GF-D8 (cell line): ENCODE measurements around the gene YARS1.

Experiments
- DNase-seq: peaks from one replicate; lab custom pipeline; 2025; lab: John Stamatoyannopoulos, UW

Gene YARS1

DNA sequence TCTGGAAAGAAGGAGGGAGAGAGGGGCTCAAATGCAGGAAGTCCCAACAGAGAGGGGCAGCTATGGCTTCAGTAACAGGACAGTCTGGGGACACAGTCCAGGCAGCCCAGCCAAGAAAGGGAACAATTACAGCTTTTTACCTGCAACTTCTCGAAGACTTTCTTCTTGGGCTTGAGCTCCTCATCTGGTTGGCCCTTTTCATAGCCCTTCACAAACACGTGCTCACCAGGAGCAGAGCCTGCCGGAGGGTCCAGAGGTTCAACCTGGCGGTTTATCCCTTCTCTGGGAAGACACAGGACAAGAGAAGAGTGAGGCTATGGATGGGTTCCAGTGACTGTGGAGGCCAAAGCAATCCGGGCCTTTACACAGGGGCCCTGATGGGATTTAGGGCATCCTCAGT is 37.9 kb downstream of the YARS1 start:
- no peak for DNase-seq

DNA sequence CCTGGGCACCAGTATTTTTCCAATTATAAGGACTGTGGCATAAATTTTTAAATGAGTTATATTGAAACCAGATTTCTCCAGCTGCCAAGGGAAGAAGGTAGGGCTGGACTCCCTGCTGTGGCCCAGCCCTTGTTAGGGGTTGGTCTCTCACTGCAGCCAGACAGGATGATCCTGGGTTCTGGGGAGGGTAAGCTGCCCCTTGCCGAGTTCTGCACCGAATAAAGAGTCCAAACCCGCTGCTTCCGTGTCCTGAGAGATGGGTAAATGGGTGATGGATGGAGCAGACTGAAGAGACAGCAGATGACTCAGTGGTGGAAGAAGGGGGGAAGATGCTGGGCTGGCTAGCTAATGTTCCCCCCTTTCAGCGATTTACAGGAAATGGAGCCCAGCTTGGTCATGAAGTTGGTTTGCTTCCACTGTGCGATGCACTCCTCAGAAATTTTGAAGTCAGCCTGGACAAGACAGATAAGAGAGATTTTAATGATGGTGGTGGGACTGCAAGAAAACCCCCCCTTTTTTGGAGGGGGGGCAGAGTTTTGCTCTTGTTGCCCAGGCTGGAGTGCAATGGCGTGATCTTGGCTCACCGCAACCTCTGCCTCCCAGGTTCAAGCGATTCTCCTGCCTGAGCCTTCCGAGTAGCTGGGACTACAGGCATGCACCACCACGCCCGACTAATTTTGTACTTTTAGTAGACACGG is 41.4 kb downstream of the YARS1 start:
- DNase-seq: no peak

DNA sequence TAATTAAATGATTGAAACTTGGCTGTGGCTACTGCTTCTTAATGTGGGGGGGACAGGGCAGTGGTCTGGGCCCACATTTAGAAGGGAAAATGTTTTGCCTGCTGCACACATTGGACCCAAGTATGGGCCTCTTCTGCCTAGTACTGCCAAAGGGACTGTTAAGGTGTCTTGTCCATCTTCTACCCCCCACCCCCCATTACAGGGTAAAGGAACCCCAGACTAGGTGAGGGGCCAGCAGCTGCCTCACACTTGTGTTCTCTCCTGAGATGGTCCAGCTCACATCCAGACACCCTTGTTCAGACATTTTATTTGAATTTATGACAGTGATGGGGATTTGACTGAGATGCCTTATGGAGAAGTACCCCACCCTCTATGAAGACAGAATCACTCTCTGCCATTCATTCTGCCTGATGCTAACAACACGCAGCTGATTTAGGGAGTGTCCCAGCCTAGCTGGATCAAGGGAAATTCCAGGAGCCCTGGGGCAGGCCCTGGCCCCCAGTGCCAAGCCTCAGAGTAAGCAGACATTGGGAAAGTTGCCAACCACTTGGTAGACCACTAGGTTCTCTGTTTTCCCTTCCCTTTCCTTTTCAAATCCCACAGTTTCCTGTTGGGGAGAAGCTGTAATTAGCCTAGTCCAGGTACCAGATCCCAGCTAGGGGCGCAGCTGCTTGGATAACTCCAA is 42.1 kb downstream of the YARS1 start:
- DNase-seq: no peak

DNA sequence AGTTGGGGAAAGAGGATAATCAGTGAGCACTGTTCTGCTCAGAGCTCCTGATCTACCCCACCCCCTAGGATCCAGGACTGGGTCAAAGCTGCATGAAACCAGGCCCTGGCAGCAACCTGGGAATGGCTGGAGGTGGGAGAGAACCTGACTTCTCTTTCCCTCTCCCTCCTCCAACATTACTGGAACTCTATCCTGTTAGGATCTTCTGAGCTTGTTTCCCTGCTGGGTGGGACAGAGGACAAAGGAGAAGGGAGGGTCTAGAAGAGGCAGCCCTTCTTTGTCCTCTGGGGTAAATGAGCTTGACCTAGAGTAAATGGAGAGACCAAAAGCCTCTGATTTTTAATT is 42.7 kb downstream of the YARS1 start:
- no peak for DNase-seq

DNA sequence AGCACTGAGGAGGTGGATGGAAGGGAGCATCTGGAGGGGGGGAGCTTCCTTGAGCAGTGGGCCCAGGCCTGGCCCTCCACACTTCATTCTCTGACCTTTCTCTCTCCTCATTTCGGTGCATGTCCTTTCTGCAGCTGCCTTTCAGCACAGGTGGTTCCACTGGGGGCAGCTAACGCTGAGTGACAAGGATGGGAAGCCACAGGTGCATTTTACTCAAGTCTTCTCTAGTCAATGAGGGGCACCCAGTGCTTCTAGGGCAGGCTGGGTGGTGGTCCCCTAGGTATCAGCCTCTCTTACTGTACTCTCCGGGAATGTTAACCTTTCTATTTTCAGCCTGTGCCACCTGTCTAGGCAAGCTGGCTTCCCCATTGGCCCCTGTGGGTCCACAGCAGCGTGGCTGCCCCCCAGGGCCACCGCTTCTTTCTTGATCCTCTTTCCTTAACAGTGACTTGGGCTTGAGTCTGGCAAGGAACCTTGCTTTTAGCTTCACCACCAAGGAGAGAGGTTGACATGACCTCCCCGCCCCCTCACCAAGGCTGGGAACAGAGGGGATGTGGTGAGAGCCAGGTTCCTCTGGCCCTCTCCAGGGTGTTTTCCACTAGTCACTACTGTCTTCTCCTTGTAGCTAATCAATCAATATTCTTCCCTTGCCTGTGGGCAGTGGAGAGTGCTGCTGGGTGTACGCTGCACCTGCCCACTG is 43.2 kb downstream of the YARS1 start:
- no peak for DNase-seq

DNA sequence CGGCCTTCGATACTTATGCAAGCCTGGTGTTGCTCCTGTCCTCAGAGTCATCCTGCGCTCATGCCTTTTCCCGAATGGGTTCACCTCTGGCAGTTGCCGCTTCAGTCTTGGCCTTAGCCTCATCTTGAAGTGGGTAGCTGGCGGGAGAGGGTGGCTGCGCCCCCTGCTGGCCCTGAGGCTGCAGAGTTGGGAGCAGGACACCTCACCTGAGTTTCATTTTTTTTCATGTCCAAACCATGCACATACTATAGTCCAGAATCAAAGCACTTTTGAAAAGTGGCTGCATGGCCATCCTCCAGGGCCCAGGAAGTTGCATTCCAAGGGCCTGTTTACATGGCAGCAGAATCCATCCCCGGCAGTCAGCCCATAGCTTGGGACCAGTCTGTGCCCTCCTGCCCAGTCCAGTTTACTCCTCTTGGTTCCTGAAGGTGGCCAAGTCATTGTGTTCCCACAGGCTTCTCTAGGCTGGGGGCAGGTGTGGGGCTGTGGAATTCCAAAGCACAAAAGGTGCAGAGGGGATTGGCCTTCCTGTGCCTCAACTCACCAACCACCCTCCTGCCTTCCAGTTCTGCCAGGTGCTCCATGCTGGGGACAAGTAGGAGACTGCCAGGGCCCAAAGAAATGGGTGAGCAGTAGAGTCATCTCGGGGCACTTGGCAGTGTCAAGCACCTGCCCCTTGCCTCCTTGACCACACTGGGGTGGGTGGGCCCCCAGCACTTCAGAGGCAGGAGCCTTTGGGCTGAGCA is 44.0 kb downstream of the YARS1 start:
- peak; percentile 33 for DNase-seq

DNA sequence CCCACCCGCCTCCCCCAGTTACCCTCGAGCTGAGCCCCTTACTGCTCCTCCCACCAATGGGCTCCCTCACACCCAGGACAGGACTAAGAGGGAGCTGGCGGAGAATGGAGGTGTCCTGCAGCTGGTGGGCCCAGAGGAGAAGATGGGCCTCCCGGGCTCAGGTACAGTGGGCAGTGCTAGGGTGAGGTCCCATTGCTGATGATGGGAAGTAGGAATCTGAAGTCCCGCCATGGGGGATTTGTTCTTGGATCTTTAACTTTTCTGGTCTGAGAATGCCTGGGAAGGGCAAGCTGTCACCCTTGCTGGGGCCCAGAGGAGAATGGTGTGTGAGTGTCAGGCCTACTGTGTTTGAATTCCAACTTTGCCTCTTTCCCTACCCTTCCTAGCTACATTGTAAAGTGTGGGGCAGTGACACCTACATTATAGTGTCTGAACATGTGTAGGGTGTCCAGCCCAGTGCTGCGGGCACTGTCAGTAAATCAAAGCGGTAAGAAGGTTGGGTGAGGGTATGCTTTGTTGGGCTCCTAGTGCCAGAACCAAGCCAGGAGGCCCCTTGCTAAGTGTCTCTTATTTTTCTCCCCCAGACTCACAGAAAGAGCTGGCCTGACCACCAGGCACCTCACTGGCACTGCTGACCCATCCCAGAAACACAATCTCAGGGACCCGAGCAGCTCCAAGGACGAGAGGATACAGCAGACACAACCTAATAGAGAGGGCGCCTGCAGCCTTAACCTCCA is 44.7 kb downstream of the YARS1 start:
- no peak for DNase-seq

DNA sequence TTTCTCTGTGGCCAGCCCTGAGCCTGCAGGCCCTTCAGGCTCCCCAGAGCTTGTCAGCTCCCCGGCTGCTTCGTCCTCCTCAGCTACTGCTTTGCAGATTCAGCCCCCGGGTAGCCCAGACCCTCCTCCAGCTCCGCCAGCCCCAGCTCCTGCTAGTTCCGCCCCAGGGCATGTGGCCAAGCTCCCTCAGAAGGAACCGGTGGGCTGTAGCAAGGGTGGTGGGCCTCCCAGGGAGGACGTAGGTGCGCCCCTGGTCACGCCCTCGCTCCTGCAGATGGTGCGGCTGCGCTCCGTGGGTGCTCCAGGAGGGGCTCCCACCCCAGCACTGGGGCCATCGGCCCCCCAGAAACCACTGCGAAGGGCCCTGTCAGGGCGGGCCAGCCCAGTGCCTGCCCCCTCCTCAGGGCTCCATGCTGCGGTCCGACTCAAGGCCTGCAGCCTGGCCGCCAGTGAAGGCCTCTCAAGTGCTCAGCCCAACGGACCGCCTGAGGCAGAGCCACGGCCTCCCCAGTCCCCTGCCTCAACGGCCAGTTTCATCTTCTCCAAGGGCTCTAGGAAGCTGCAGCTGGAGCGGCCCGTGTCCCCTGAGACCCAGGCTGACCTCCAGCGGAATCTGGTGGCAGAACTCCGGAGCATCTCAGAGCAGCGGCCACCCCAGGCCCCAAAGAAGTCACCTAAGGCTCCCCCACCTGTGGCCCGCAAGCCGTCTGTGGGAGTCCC is 45.4 kb downstream of the YARS1 start:
- DNase-seq: no peak

DNA sequence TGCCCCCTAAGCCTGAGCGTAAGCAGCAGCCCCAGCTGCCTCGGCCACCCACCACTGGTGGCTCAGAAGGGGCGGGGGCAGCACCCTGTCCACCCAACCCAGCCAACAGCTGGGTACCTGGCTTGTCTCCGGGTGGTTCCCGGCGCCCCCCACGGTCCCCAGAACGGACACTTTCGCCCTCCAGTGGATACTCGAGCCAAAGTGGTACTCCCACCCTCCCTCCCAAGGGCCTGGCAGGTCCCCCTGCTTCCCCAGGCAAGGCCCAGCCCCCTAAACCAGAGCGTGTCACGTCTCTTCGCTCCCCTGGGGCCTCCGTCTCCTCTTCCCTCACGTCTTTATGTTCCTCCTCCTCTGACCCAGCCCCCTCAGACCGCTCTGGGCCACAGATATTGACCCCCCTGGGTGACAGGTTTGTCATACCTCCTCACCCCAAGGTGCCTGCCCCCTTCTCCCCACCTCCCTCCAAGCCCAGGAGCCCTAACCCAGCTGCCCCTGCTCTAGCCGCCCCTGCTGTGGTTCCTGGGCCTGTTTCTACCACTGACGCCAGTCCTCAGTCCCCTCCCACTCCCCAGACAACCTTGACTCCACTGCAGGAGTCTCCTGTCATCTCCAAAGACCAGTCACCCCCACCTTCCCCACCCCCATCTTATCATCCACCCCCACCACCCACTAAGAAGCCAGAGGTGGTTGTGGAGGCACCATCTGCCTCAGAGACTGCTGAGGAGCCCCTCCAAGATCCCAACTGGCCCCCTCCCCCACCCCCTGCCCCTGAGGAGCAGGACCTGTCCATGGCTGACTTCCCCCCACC is 46.2 kb downstream of the YARS1 start:
- DNase-seq: no peak

DNA sequence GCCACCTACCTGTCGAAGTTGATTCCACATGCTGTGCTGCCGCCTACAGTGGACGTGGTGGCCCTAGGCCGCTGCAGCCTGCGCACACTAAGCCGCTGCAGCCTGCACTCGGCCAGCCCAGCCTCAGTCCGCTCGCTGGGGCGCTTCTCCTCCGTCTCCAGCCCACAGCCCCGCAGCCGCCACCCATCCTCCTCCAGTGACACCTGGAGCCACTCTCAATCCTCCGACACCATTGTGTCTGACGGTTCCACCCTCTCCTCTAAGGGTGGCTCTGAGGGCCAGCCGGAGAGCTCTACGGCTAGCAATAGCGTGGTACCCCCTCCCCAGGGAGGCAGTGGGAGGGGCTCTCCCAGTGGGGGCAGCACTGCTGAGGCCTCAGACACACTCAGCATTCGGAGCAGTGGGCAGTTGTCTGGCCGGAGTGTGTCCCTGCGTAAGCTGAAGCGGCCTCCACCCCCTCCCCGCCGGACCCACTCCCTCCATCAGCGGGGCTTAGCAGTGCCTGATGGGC is 46.9 kb downstream of the YARS1 start:
- no peak for DNase-seq

DNA sequence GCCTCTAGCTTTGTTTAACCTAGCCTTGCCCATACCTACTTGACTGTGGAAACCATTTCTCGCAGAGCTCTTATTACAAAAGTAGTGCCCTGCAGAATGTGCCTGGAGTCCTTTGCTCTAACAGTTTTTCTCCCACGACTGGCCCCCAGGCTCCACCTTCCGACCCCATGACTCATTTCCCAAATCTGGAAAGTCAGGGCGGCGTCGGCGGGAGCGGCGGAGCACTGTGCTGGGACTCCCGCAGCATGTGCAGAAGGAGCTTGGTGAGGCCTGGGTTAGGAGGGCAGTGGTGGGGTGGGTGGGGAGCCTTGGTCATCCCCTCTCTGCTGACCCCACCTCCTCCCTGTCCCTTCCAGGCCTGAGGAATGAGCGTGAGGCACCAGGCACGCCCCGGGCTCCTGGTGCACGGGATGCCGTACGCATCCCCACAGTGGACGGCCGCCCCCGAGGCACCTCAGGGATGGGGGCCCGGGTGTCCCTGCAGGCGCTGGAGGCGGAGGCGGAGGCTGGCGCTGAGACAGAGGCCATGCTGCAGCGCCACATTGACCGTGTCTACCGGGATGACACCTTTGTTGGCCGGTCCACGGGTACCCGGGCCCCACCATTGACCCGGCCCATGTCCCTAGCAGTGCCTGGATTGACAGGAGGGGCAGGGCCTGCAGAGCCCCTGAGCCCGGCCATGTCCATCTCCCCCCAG is 47.5 kb downstream of the YARS1 start:
- no peak for DNase-seq

DNA sequence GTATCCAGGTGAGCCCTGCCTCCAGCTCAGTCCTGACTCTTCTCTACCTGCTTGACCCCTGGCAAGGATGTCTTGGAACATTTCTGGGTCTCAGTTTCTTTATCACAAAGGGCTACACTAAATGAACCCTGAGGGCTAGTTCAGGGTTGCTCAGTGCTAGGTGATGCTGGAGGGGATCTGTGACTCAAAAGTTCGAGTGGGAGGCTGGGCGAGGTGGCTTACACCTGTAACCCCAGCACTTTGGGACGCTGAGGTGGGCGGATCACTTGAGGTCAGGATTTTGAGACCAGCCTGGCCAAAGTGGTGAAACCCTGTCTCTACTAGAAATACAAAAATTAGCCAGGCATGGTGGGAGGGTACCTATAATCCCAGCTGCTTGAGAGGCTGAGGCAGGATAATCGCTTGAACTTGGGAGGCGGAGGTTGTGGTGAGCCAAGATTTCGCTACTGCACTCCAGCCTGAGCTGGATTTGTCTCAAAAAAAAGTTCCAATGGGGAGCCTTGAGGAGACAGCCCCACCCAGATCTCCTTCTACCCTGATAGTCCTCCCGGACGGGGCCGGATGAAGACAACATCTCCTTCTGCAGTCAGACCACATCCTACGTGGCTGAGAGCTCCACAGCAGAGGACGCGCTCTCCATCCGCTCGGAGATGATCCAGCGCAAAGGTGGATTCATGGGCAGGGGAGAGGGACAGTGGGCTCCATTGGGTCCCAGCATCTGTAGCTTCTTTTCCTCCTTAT is 48.9 kb downstream of the YARS1 start:
- no peak for DNase-seq

DNA sequence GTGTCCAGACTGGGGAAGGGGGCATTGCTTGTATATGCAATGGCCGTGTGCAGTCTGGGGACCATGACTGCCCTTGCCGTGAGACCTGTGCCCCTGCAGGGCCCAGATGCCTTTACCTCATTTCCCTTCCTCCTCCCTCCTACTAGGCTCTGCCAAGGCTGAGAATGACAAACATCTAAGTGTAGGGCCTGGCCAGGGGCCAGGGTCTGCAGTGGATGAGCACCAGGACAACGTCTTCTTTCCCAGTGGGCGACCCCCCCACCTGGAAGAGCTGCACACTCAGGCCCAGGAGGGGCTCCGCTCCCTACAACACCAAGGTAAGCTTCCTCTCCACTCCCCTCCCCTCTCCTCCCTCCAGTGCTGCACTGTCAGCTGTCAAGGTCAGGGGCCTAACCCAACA is 49.5 kb downstream of the YARS1 start:
- DNase-seq: no peak

DNA sequence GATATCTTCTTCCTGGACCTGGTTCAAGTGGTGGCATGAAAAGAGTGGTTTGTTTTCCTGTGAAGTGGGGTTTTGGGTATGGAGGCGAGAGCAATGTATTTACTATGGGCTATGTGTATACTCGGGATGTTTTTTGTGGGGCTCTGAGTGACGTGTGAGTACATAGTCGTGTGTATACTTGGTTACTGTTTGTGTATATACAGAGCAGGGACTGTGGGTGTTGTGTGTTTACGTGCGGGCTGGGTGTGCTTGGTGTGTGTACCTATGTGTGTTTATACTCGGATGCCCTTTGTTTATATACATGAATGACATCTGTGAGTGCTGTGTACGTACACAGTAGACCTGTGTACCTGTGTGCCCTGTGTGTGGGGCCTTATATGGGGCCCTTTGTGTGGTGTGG is 50.0 kb downstream of the YARS1 start:
- DNase-seq: no peak

DNA sequence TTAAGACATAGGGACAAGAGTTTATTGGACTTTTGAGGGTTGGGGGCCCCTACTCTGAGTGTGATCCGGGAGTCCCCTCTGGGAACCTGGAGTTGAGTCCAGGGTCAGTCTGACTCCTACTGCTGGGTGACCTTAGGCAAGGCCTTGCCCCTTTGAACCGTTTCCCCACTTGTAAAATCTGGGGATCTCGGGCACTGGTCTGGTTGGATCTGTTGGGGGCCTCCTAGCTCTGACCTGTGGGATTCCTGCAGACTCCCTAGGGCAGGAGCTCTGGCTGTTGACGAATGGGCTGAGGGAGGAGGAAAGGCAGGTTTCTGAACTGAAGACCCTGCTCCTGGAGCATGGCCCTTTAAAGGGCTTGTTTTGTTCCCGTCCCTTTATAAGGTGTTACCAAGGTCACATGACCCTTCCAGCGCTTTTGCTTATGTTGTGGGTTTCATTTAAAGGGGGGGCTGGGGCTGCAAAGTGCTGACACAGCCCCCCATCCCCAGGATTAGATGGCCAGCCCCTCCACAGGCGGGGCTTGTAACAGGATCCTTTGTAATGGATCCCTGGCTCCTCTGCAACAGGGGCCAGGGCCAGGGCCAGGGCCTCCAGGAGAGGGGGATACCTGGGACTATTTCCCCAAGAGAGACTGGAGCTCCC is 50.7 kb downstream of the YARS1 start:
- no peak for DNase-seq

DNA sequence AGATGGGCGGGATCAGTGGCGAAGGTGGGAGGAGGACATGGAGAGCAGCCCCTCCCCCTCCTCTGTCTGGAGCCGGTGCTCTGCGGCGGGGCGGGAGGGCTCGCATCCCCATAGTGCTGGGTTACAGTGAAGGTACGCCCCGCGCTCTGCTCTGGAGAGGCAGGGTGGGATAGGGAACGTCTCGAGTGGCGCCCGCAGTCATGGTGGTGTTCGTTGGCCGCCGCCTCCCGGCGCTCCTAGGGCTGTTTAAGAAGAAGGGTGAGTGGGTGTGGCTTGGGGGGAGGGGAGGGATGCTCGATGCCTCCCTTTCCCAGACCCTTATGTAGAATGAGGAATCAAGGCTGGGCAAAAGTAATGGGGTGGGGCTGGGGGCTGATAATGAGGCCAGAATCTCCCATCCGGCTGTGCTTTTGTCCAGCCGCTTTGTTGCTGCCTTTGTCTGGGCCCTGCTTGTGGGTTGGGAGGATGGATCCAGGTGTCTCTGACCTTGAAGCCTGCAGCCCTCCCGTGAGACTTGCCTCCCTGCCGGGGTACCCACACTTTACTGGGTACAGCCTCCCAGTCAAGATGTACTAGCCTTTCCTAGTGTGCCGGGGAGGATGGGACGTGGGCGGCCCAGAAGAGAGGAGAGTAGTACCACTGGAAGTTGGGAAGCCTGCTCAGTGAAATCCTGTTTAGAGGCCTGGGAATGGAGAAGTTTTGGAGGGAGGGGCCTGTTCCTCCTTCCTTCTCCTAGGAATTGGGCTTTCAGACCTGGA is 51.4 kb downstream of the YARS1 start:
- DNase-seq: no peak

DNA sequence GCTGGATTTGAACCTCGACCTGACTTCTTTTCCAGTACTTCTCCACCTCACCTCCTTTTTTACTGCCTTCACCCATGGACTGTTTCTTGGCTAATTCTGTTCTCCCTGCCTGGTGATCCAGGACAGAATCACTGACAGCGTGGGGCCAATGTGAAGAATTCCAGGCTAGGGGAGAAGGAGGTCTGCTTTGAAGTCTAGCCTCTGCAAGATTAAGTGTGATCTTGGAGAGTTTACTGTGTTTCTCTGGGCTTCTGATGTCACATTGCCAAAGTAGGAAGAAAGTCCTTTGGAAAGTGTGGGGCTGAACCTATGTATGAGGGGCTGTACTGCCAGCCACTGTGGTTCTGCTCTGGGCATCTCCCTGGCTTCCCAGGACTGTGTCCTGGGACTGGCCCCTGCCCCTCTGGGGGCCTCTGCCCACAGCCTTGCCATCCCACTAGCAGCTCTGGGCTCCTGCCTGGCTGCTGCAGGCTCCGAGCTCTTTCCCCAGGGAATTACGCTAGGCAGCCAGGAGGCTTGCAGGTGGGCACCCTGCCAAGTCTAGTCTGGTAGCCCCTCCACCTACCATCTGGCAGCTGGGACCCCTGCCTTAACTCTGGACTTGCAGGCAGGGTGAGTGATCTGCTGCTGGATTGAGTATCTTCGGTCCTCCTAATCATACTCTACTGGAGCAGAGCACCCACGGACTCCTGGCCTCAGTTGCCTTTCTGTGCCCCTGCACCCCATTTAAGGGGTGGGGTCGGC is 52.2 kb downstream of the YARS1 start:
- DNase-seq: no peak
